Measurements from ENCODE around the gene EGFR.

The EGFR gene

DNA sequence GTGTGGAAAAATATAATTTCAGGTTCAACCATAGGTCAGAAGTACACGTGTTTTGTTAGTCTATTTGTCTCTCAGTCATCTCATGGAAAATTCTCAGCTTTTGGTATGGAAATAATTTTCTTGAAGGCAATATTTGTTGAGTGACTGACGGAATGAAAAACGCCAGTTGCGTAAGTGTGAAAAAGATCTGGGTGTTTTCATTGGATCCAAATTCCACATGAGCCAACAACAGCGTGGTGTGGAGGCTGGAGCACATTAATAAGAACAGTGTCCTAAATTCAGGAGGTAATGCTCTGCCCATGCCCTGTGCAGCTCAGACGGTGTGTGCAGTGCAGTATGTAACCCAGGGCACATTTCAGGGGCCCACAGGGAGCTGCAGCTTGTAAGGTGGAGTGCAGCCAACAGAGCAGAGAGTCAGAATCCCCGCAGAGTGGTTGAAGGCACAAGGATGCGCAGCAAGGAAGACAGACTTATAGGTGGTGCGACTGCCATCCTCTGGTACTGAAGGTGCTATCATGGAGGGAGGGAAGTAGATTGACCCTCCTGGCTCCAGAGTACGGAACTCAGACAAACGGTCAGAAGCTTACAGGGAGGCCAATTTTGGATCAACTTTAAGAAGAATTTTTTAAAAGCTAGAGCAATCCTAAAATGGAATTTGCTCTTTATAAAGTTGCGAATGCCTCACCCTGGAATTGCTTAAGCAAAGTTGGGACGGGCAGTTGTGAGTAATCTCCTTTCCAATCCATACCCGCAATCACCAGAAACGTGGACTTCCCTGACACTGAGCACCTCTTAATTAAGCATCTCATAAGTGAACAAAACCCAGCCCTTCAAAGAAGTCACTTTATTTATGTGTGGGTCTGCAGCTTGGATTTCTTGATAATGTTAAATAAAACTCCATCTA lies 38.0 kb downstream of the EGFR start:
- H3K27me3 Mint-ChIP-seq = no peaks in the 10 kb centered on the region
- no peak overlapping the region for H3K27ac Mint-ChIP-seq
- no peaks in the 10 kb centered on the region for H3K4me1 Mint-ChIP-seq (ENCODE audit: low read depth)
- no peak overlapping the region for H3K4me3 Mint-ChIP-seq
- intact Hi-C loops (cut with micrococcal nuclease) = no loop called here
- no peaks in the 10 kb centered on the region for H3K36me3 Mint-ChIP-seq (ENCODE audit: low read depth)
- H3K9me3 Mint-ChIP-seq = peaks cover 28% of the 10 kb centered on the region

- H3K27ac Mint-ChIP-seq = no peak overlapping the region
- H3K9me3 Mint-ChIP-seq = peaks cover 38% of the 10 kb centered on the region
- H3K27me3 Mint-ChIP-seq = no peaks in the 10 kb centered on the region
These were observed 39.5 kb downstream of the EGFR start for GRCh38 chr7:55058314-55058713.

DNA sequence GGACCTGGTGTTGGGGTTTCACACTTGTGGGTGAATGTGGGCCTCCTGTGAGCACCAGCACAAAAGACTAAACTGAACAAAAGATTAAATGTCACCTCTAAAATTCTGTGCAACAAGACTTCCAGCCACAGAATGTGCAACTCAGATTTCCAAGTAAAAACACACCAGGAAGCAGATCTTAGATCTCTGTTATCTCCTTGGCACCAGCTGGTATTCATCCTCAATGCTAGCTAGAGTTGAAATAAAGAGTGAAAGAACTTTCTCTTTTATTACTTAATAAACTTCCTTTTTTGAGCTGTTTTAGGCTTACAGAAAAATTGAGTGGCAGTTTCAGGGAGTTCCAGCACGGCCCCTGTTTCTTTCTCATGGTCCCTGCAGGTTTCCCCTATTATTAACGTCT lies 40.2 kb downstream of the EGFR start:
- H3K27me3 Mint-ChIP-seq = no peaks in the 10 kb centered on the region
- intact Hi-C loops (cut with micrococcal nuclease) = no loop called here
- no peak overlapping the region for H3K4me3 Mint-ChIP-seq
- H3K4me1 Mint-ChIP-seq (ENCODE audit: low read depth) = no peaks in the 10 kb centered on the region
- H3K36me3 Mint-ChIP-seq (ENCODE audit: low read depth) = no peaks in the 10 kb centered on the region
- peaks cover 41% of the 10 kb centered on the region for H3K9me3 Mint-ChIP-seq
- no peak overlapping the region for H3K27ac Mint-ChIP-seq

More at GRCh38 chr7:55058314-55058713, 39.5 kb downstream of the EGFR start:
- intact Hi-C loops (cut with micrococcal nuclease) = no loop called here
- H3K36me3 Mint-ChIP-seq (ENCODE audit: low read depth) = no peaks in the 10 kb centered on the region
- no peak overlapping the region for H3K4me3 Mint-ChIP-seq
- no peaks in the 10 kb centered on the region for H3K4me1 Mint-ChIP-seq (ENCODE audit: low read depth)

GRCh38 chr7:55060085-55060484 lies 41.3 kb downstream of the EGFR start:
- intact Hi-C loops (cut with micrococcal nuclease) = no loop called here
- peaks cover 36% of the 10 kb centered on the region for H3K9me3 Mint-ChIP-seq
- H3K4me1 Mint-ChIP-seq (ENCODE audit: low read depth) = no peaks in the 10 kb centered on the region
- no peak overlapping the region for H3K27ac Mint-ChIP-seq
- H3K4me3 Mint-ChIP-seq = no peak overlapping the region
- no peaks in the 10 kb centered on the region for H3K27me3 Mint-ChIP-seq
- no peaks in the 10 kb centered on the region for H3K36me3 Mint-ChIP-seq (ENCODE audit: low read depth)

DNA sequence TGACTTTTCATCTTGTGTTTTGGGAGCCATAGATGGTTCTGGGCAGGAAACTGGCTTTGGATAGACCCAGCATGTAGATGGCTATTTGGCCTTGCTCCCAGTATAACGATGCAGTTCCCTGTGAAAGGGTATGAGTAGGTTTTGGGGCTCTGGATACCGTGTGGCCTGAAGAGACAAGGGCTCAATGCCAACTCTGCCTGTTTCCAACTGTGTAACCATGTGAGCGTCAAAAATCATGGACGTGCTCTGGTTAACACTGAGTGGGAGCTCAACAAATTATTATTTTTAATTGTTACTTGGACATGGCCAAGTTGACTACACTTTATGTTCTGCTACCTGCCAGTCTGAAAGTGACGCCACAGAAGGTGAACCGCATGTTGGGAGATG lies 41.8 kb downstream of the EGFR start:
- H3K4me1 Mint-ChIP-seq (ENCODE audit: low read depth) = no peaks in the 10 kb centered on the region
- no peak overlapping the region for H3K4me3 Mint-ChIP-seq
- peaks cover 31% of the 10 kb centered on the region for H3K9me3 Mint-ChIP-seq
- no peak overlapping the region for H3K27ac Mint-ChIP-seq
- H3K36me3 Mint-ChIP-seq (ENCODE audit: low read depth) = no peaks in the 10 kb centered on the region
- no peaks in the 10 kb centered on the region for H3K27me3 Mint-ChIP-seq
- intact Hi-C loops (cut with micrococcal nuclease) = no loop called here

GRCh38 chr7:55061726-55062499 lies 43.1 kb downstream of the EGFR start:
- no peaks in the 10 kb centered on the region for H3K36me3 Mint-ChIP-seq (ENCODE audit: low read depth)
- no peak overlapping the region for H3K27ac Mint-ChIP-seq
- H3K4me3 Mint-ChIP-seq = no peak overlapping the region
- no peaks in the 10 kb centered on the region for H3K4me1 Mint-ChIP-seq (ENCODE audit: low read depth)
- peaks cover 21% of the 10 kb centered on the region for H3K9me3 Mint-ChIP-seq
- H3K27me3 Mint-ChIP-seq = no peaks in the 10 kb centered on the region
- intact Hi-C loops (cut with micrococcal nuclease) = no loop called here

DNA sequence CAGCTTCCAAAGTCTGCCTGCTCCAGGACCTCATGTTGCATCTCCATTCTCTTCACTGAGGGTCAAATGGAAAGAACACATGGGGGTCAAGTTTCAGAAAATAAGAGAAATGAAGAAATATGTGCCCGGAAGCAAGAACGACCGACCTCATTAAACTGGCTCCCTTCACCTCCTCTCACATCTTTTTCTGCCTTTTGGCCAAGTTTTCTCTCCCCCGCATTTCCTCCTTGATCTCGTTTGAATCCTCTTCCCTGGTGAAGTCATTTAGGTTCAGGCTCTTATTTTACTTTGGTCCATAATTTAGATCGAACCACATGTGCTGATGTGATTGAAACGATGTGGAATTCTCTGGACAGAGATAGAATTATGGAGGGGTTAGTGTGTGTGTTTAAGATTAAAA lies 44.2 kb downstream of the EGFR start:
- H3K9me3 Mint-ChIP-seq = peaks cover 19% of the 10 kb centered on the region
- no peak overlapping the region for H3K27ac Mint-ChIP-seq
- intact Hi-C loops (cut with micrococcal nuclease) = no loop called here
- H3K4me1 Mint-ChIP-seq (ENCODE audit: low read depth) = no peaks in the 10 kb centered on the region
- no peaks in the 10 kb centered on the region for H3K27me3 Mint-ChIP-seq
- no peak overlapping the region for H3K4me3 Mint-ChIP-seq
- no peaks in the 10 kb centered on the region for H3K36me3 Mint-ChIP-seq (ENCODE audit: low read depth)

- Mint-ChIP-seq H3K27ac (no peak overlapping the region), H3K27me3 (no peaks in the 10 kb centered on the region), H3K4me3 (no peak overlapping the region), H3K36me3 (ENCODE audit: low read depth) (no peaks in the 10 kb centered on the region), H3K9me3 (peaks cover 19% of the 10 kb centered on the region), H3K4me1 (ENCODE audit: low read depth) (no peaks in the 10 kb centered on the region)
- intact Hi-C loops (cut with micrococcal nuclease) = no loop called here
These were observed 44.8 kb downstream of the EGFR start for GRCh38 chr7:55063633-55064032.

DNA sequence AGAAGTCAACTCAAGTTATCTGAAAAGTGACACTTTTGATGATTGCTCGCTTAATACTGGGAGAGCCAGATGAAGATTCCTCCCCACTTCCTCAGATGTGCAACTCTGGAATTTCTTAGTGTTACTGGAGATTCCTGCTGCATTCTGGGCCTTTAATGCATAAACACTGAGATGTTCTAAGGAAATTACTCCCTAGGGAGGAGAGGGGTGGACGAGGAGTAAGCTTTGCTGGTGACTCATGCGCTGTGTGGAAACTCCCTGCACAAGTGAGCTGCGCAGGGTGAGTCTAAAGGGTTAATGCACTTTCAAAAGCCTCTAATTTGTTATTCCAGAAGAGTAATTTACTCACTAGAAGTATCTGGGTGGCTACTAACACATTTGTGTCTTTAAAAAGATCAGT lies 46.3 kb downstream of the EGFR start:
- Mint-ChIP-seq H3K27me3 (no peaks in the 10 kb centered on the region), H3K4me3 (no peak overlapping the region), H3K4me1 (ENCODE audit: low read depth) (no peaks in the 10 kb centered on the region), H3K27ac (no peak overlapping the region), H3K36me3 (ENCODE audit: low read depth) (no peaks in the 10 kb centered on the region), H3K9me3 (peaks cover 19% of the 10 kb centered on the region)
- intact Hi-C loops (cut with micrococcal nuclease) = no loop called here

- H3K9me3 Mint-ChIP-seq = peaks cover 19% of the 10 kb centered on the region
- H3K4me3 Mint-ChIP-seq = no peak overlapping the region
These were observed 46.9 kb downstream of the EGFR start for GRCh38 chr7:55065511-55066229.

DNA sequence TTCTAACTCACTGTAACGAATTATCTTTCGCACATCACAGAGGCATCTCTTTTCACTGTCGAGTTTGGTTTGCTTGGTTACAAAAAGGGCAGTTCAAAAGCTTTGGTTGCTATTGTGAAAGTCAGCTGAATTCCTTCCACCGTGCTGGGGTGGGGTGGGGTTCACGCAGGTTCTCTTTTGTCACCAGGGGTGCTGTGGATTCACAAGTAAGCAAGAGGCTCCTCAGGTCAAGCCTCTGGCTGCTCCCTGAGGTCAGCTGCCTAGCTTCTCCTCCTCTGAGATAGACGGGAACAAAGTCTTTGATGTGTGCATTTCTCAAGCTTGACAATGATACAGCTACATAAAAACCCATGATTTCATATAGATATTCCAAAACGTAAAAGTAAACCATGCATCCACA lies 47.7 kb downstream of the EGFR start:
- Mint-ChIP-seq H3K4me3 (no peak overlapping the region), H3K27me3 (peaks cover 1% of the 10 kb centered on the region), H3K27ac (no peak overlapping the region), H3K36me3 (ENCODE audit: low read depth) (no peaks in the 10 kb centered on the region), H3K4me1 (ENCODE audit: low read depth) (no peaks in the 10 kb centered on the region), H3K9me3 (peaks cover 16% of the 10 kb centered on the region)
- intact Hi-C loops (cut with micrococcal nuclease) = no loop called here

More at GRCh38 chr7:55065511-55066229, 46.9 kb downstream of the EGFR start:
- no peaks in the 10 kb centered on the region for H3K36me3 Mint-ChIP-seq (ENCODE audit: low read depth)
- no peak overlapping the region for H3K27ac Mint-ChIP-seq
- H3K27me3 Mint-ChIP-seq = no peaks in the 10 kb centered on the region
- intact Hi-C loops (cut with micrococcal nuclease) = no loop called here
- H3K4me1 Mint-ChIP-seq (ENCODE audit: low read depth) = no peaks in the 10 kb centered on the region

DNA sequence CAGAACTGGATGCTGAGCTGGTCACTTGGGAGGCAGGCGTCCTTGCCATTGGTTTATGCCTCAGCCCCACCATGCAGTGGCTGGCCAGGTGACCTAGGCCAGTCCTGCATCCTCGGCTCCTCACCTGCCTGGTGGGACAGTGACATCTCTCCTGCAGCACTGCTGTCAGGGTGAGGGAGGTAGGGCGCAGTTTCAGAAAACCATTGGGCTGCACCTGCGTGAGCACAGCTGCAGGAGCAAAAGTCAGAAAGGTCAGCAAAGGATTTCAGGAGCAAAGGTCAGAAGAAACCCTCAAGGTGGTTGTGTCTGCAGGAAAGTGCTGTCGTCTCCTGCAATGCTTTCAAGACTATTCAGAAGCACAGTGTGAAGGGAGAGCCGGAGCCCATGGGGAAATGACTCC lies 48.1 kb downstream of the EGFR start:
- intact Hi-C loops (cut with micrococcal nuclease) = no loop called here
- peaks cover 12% of the 10 kb centered on the region for H3K9me3 Mint-ChIP-seq
- H3K4me3 Mint-ChIP-seq = no peak overlapping the region
- H3K36me3 Mint-ChIP-seq (ENCODE audit: low read depth) = no peaks in the 10 kb centered on the region
- H3K27ac Mint-ChIP-seq = no peak overlapping the region
- no peaks in the 10 kb centered on the region for H3K4me1 Mint-ChIP-seq (ENCODE audit: low read depth)
- peaks cover 1% of the 10 kb centered on the region for H3K27me3 Mint-ChIP-seq

- Mint-ChIP-seq H3K27me3 (peaks cover 1% of the 10 kb centered on the region), H3K9me3 (peaks cover 8% of the 10 kb centered on the region), H3K27ac (no peak overlapping the region), H3K36me3 (ENCODE audit: low read depth) (no peaks in the 10 kb centered on the region), H3K4me3 (no peak overlapping the region), H3K4me1 (ENCODE audit: low read depth) (no peaks in the 10 kb centered on the region)
- intact Hi-C loops (cut with micrococcal nuclease) = no loop called here
These were observed 48.9 kb downstream of the EGFR start for GRCh38 chr7:55067748-55068147.

DNA sequence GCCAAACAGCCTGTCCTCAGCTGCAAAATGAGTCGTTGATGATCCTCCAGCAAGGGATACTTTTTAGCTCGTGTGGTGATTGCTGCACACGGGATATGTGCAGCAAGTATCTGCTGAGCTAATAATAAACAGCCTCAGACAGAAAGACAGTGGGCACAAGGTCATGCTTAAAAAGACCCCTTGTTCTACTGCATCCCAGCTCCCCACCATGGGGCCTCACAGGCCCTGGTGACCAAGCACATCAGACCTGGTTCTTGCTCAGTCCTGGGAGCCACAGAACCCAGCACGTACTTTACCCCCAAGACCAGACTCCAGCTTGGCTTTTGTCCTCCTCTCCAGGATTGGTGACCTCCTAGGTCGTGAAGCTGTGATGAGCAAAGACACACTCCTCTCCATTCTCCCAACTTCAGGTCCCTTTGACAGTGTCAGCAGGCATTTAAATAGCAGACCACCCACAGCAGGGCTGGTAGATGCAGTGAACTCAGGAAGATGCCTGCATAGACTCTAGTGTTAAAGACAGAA lies 50.5 kb downstream of the EGFR start:
- Mint-ChIP-seq H3K36me3 (ENCODE audit: low read depth) (no peaks in the 10 kb centered on the region), H3K4me1 (ENCODE audit: low read depth) (no peaks in the 10 kb centered on the region), H3K9me3 (no peaks in the 10 kb centered on the region), H3K27ac (no peak overlapping the region), H3K27me3 (peaks cover 1% of the 10 kb centered on the region), H3K4me3 (no peak overlapping the region)
- intact Hi-C loops (cut with micrococcal nuclease) = no loop called here

Data from dendritic cell treated with granulocyte-macrophage colony-stimulating factor and Interleukin-4, amounts not matched to agents 40 ng/mL and 50 ng/mL, for 4 days (primary cell).